Stimulated activated CD8-positive, alpha-beta memory T cell treated with anti-CD3 and anti-CD28 coated beads, Interleukin-2, amount 100 ng/mL, for 48 hours (primary cell): ENCODE data around the gene IL9.

Experiments used
- DNase-seq, 2 donors: peaks; one replicate each; pipeline ENCODE4 v3.0.0-alpha.2; 2020; ENCODE audit warnings: low read depth in 2 of 2

The IL9 gene

DNA sequence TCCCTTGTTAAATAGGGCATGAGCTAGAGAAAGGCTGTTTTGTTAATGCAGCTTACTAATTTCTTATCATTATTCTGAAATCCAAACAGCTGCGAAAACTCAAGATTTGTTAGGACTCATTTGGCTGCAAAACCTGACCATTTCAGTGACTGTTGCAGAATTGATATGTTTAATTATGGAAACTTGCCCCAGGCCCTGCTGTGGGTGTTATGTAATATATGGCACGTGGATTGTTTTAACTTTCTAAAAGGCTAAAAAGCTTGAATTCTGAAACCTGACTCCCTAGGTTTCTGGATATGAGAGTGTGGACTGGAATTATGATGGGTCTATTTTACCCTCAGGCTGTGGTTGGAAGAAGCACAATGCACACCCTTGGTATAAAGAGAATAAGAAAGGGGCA is 4.4 kb downstream of the IL9 start:
- no peak for DNase-seq

DNA sequence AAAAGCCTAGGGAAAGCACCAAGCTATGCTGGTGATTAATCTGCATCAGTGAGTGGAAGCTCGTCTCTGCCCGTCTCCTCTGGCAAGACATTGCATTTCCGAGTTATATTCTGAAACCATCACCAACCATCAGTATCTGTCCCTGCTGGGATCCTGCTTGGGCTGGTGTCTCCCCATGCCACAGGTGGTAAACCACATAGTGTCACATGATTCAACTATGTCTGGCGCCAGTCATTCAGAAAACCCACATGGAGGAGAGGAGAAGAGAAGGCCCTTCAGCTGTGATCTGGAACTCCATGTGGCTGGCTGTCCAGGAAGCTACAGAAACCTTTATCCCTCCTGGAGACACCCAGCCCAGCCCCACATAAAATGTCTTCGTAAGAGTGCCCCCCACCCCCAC is 4.8 kb downstream of the IL9 start:
- DNase-seq = peak; percentile 19 to 45

DNA sequence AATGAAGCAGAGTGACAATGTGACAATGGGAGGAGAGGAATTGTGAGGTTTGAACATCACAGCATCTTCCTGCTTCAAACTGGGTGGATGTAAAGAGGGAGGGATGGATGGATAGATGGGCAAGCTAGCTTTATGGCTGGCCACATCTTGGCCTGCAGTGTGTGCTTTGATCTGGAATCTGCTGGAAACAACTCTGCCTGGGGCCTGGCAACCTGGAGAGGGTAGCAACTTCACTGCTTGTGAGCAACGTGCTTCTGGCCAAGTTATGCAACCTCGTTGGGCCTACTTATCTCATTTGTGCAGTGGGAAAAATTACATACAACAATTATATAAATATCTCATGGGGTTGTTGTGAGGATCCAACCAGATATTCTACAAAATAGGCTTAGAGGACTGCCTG is 5.3 kb downstream of the IL9 start:
- no peak for DNase-seq

DNA sequence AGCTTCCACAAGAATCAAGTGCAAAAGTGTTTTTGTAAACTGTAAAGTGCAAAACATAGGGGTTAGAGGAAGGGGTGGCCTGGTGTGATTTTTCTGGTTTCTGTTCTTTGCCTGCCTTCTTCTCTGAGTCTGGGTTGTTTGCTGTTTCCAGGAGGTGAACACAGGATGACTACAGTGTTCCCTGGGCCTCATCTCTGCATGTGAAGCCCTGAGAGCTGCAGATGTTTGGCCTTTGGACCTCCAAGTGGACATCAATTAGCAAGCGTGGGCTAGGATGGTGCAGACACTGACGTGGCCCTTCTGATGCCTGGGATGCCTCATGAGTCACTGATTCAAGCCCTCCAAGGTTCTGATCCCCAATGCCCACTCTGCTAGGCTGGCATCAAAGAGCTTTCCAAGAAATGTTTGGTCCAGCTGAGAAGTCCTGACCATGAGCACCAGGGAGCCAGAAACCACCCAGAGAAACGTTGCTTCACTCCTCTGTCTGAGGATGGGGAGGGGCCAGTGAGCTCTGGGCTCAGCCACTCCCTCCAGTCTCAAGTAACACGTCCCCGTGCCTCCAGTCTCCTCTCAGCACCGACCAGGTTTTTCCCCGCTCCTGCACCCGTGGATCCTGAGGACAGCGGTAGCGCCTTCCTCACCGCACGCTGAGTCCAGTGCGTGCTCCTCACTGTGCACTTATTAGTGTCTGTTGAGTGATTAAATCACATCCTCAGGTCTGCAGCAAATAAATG is 7.6 kb downstream of the IL9 start:
- DNase-seq = no peak

GRCh38 chr5:135887447-135887864 is 8.2 kb downstream of the IL9 start:
- peak; percentile 21 to 44 for DNase-seq

DNA sequence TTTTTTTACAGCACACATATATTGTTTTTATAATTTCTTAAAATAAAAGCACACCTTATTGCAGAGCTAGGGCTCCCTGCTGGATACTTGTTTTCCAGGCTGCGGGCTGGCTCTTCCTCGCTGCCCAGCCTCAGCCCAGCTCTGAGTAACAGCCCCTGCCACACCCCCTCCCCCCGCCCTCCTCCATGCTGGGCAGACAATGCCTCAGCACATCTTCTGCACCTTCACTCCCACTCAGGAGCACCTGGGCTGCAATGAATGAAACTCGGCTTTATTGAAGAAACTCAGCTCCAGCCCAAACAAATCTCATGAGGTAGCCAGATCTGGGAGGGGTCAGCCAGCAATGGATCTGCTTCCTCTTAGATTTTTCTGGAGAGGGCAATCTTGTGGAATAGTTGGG is 9.5 kb downstream of the IL9 start:
- DNase-seq = no peak

GRCh38 chr5:135885031-135885430 is 10.6 kb downstream of the IL9 start:
- no peak for DNase-seq

- DNase-seq = no peak
Measured at GRCh38 chr5:135883441-135883840, 12.2 kb downstream of the IL9 start.

DNA sequence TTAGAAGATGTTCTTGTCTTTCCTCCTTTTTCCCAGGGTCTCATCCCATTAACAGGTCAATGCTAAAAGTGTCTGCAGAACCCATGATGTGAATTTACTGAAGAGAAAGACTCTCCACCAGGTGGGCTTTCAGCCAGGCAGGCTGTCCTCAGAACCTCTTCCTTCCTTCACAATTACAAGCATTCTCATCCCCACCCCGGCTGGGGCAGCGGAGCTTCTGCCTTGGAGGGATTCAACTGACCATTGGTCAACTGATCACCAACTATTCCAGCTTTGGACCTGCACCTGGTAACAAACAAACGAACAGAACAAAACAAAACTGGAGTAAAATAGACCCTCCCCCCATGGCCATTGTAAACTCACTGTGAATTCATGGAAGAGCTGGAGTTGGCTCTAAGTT is 12.6 kb downstream of the IL9 start:
- no peak for DNase-seq

DNA sequence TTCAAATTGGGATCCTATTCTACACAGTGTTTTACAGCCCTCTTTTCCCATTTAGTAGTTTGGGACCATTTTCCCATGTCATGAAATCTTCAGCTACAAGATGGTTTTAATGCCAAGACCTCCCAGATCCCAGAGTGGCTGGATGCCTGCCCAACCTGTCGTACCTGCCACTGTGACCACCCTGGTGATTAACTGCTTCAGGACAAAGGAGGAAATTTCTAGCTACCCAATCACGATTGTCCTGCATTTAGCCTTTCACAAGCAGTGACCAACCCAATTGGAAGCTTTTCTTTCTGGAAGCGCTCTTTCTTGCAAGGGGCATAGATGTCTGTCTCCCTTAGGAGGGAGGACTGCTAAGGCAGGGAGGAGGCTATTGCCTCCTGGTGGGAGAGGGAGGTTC is 13.8 kb downstream of the IL9 start:
- no peak for DNase-seq

GRCh38 chr5:135881244-135881643 is 14.4 kb downstream of the IL9 start:
- no peak for DNase-seq

- no peak for DNase-seq
Measured at GRCh38 chr5:135880801-135881200, 14.8 kb downstream of the IL9 start.

GRCh38 chr5:135880278-135880677 is 15.4 kb downstream of the IL9 start:
- no peak for DNase-seq

GRCh38 chr5:135879591-135879990 is 16.1 kb downstream of the IL9 start:
- DNase-seq = no peak

DNA sequence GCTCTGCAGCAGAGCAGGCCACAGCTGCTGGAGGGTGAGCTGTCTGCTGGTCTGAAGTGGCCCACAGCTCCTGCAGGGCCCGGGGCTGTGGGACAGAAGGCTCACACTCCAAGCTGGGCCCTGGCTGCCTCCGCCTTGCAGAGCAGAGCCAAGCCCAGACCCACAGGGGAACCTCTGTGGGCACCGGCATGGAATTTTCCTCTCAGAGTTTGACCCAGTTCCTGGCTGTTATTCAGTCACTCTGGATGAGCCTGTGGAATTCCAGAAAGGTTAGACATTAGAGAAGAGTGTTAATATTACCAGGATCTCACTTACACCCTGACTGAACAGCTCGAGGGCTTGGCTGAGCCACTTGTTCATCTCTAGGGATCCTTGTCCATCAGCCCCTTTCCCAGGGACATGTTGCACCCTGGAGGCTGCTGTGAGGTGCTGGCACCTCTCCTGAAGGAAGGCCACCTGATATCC is 17.5 kb downstream of the IL9 start:
- no peak for DNase-seq

- DNase-seq = no peak
Measured at GRCh38 chr5:135877570-135878155, 18.0 kb downstream of the IL9 start.

DNA sequence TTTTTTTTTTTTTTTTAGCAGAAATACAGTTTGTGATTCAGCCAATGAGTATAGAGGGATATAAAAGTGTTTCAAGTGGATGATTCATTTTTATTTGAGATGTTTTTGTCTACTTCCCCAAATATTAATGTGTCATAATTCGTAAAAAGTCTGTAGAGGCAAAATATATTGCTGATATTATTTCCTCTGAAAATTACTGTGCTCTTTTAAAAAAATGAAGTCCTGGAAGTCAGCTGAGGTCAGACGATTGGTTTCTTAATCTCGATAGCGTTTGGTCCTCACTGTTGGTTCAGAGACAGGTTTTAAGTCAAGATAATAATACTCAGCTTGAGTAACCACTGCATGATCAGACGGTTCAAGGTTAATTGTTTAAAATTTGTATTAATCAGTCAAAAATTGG is 19.5 kb downstream of the IL9 start:
- DNase-seq = no peak

DNA sequence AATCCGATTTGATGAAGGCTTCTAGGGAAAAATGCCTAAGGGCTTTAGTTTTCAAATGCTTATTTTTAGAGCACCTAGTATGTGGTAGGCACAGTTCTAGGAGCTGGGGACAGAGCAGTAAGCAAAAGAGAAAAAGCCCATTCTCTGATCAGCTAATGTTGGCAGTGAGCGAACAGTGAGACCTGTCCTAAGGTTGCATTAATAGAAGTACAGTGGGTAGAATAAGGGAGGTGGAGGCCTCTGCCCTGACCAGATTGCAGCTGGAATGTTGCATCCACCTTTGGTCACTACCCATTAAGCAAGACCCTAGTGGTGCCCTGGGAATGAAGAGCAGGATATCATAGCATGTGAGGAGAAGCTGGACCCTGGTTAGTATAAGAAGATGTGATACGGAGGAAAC is 20.1 kb downstream of the IL9 start:
- no peak for DNase-seq

GRCh38 chr5:135874461-135874860 is 21.2 kb downstream of the IL9 start:
- DNase-seq = no peak

GRCh38 chr5:135873831-135874230 is 21.8 kb downstream of the IL9 start:
- no peak for DNase-seq

GRCh38 chr5:135871268-135871915 is 24.2 kb downstream of the IL9 start:
- no peak for DNase-seq

GRCh38 chr5:135869935-135870334 is 25.7 kb downstream of the IL9 start:
- DNase-seq = no peak

DNA sequence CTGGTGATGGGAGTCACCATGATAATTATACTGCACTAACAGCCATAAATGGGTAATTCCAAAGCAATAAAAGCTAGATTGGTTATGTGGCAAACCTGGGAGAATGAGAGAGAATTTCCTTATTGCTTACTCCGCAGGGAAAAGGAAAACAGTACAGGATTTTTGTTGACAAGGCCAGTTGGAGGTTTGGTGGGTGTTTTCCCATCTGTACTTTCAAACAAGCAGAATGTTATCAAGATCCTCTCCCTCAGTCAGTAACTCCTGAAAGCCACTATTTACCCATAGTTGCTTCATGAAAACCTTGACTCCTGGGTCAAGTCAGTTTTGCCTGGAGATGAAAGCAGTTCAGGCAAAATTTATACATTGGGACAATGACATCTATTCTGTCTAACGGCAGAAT is 26.4 kb downstream of the IL9 start:
- DNase-seq = no peak
